Fibroblast of mammary gland (primary cell): ENCODE data around the gene NRXN3.

Source experiments
- DNase-seq: peaks from one replicate; pipeline ENCODE4 v3.0.0-alpha.2; 2010; ENCODE audit warnings: low read depth
- H3K4me3 ChIP-seq: 2 replicates; pipeline ENCODE4 v1.5.1; 2011; ENCODE audit warnings: low read depth, mild to moderate bottlenecking, low read length, moderate library complexity; ENCODE audit not compliant: control insufficient read depth
- CTCF ChIP-seq: conservative IDR thresholded peaks from 2 replicates; pipeline ENCODE4 v1.5.1; 2011; ENCODE audit warnings: low read depth, low read length, inconsistent platforms; ENCODE audit not compliant: control insufficient read depth, insufficient read depth

Gene NRXN3

GRCh38 chr14:78713716-78714115 lies 543.5 kb downstream of the NRXN3 start:
- H3K4me3 ChIP-seq: no peak overlapping the region
- no peak for TF ChIP-seq CTCF
- DNase-seq: no peak

- H3K4me3 ChIP-seq: no peak overlapping the region
- no peak for DNase-seq
- no peak for TF ChIP-seq CTCF
Measured at GRCh38 chr14:78714711-78715110, 544.5 kb downstream of the NRXN3 start.

GRCh38 chr14:78721756-78722480 lies 551.7 kb downstream of the NRXN3 start:
- no peak overlapping the region for H3K4me3 ChIP-seq
- DNase-seq: no peak
- no peak for TF ChIP-seq CTCF

GRCh38 chr14:78725086-78725485 lies 554.9 kb downstream of the NRXN3 start:
- H3K4me3 ChIP-seq: no peak overlapping the region
- no peak for TF ChIP-seq CTCF
- DNase-seq: no peak

GRCh38 chr14:78737116-78737515 lies 566.9 kb downstream of the NRXN3 start:
- no peak for TF ChIP-seq CTCF
- H3K4me3 ChIP-seq: no peak overlapping the region
- no peak for DNase-seq

GRCh38 chr14:78737601-78738000 lies 567.4 kb downstream of the NRXN3 start:
- H3K4me3 ChIP-seq: no peak overlapping the region
- no peak for DNase-seq
- TF ChIP-seq CTCF: no peak
